CD8-positive, alpha-beta memory T cell (primary cell): Measurements from ENCODE around the gene ZBTB32. TPM values are rescaled to one million over a fixed set of nuclear protein-coding genes. Genes with fewer than 3 reads are reported as not detected.
A peak's percentile ranks its signal among the peaks of the same experiment; 100 is the strongest.
"Not testable (repeated sequence)": the region's sequence is repeated elsewhere in the genome, so short reads cannot be mapped to it uniquely, and the experiment has no call there.

Experiments
- CTCF ChIA-PET: fragments of 350-600 bp; sonication (Branson Sonifier 250); formaldehyde crosslinking; loops from one replicate; lab custom pipeline; 2021; ENCODE audit warnings: antibody characterized with exemption; lab: Charles Lee
- POLR2A ChIA-PET: fragments of 350-600 bp; sonication (Branson Sonifier 250); formaldehyde crosslinking; loops from one replicate; lab custom pipeline; 2021; ENCODE audit warnings: antibody characterized with exemption; lab: Charles Lee
- DNase-seq, 5 donors: peaks; one replicate each; pipeline versions ENCODE4 v3.0.0 to v3.0.0-alpha.2; 2020 to 2022; ENCODE audit warnings: mixed read lengths in 1 of 5
- H3K27ac ChIP-seq: one replicate; pipeline ENCODE4 v1.7.0; 2013; ENCODE audit warnings: low read depth, mild to moderate bottlenecking, low read length, moderate library complexity
- H3K27me3 ChIP-seq: 2 replicates; pipeline ENCODE4 v1.7.0; 2013; ENCODE audit warnings: low read length, mild to moderate bottlenecking; ENCODE audit not compliant: insufficient read depth, poor library complexity, severe bottlenecking
- H3K36me3 ChIP-seq: 2 replicates; pipeline ENCODE4 v1.7.0; 2013; ENCODE audit warnings: mild to moderate bottlenecking, low read length, moderate library complexity; ENCODE audit not compliant: insufficient read depth
- H3K4me1 ChIP-seq: 2 replicates; pipeline ENCODE4 v1.7.0; 2013; ENCODE audit warnings: mild to moderate bottlenecking, low read length, moderate library complexity; ENCODE audit not compliant: insufficient read depth
- H3K4me3 ChIP-seq: 2 replicates; pipeline ENCODE4 v1.7.0; 2013; ENCODE audit warnings: mild to moderate bottlenecking, low read length
- H3K9me3 ChIP-seq: 2 replicates; pipeline ENCODE4 v1.7.0; 2013; ENCODE audit warnings: mild to moderate bottlenecking, low read length
- H3K27ac Mint-ChIP-seq, 8 donors: one replicate each; pipeline ENCODE4 v1.8.0; 2020 to 2021; ENCODE audit warnings: mixed read lengths in 8 of 8, mild to moderate bottlenecking in 6 of 8, inconsistent platforms in 3 of 8, moderate library complexity in 3 of 8
- H3K27me3 Mint-ChIP-seq, 2 donors: one replicate each; pipeline ENCODE4 v1.8.0; 2020 to 2021; ENCODE audit warnings: mixed read lengths in 2 of 2, mild to moderate bottlenecking in 1 of 2, moderate library complexity in 1 of 2
- H3K36me3 Mint-ChIP-seq, 3 donors: one replicate each; pipeline ENCODE4 v1.8.0; 2020 to 2021; ENCODE audit warnings: mixed read lengths in 3 of 3, inconsistent platforms in 1 of 3, mild to moderate bottlenecking in 1 of 3
- H3K4me1 Mint-ChIP-seq, 3 donors: one replicate each; pipeline ENCODE4 v1.8.0; 2020 to 2021; ENCODE audit warnings: mixed read lengths in 3 of 3, inconsistent platforms in 1 of 3, mild to moderate bottlenecking in 1 of 3
- H3K4me3 Mint-ChIP-seq, 7 donors: one replicate each; pipeline ENCODE4 v1.8.0; 2020 to 2021; ENCODE audit warnings: mixed read lengths in 7 of 7, mild to moderate bottlenecking in 6 of 7, moderate library complexity in 4 of 7, inconsistent platforms in 2 of 7
- H3K9me3 Mint-ChIP-seq, 5 donors: one replicate each; pipeline ENCODE4 v1.8.0; 2020 to 2022; ENCODE audit warnings: mixed read lengths in 5 of 5, mild to moderate bottlenecking in 3 of 5, moderate library complexity in 2 of 5, inconsistent platforms in 1 of 5
- polyA plus RNA-seq: library from polyadenylated mRNA; unstranded; fragments of 300-500 nt; fragmentation: Illumina TruSeq; gene quantifications from one replicate; pipeline ENCODE4 v1.2.3, GENCODE V29; 2021
- total RNA-seq, 2 experiments: library from RNA; stranded (reverse); gene quantifications; one replicate each; pipeline ENCODE4 v1.2.3, GENCODE V29; 2021

The ZBTB32 gene
- total and polyA plus RNA-seq, 3 experiments from 2014 or later, result 0.77 to 225 (median 223) TPM

- Mint-ChIP-seq H3K4me3 (peak overlapping the region in 2 of 7 donors; percentile 40 to 62), H3K27ac (no peak overlapping the region), H3K27me3 (peaks cover 21 to 22% of the 10 kb centered on the region in 2 donors), H3K9me3 (peaks cover 0 to 2% (median 0%) of the 10 kb centered on the region in 5 donors), H3K36me3 (no peaks in the 10 kb centered on the region), H3K4me1 (peaks cover 6 to 10% (median 9%) of the 10 kb centered on the region in 3 donors)
- H3K9me3 ChIP-seq, result no peaks in the 10 kb centered on the region
- DNase-seq, result no peak
- H3K4me1 ChIP-seq, result no peaks in the 10 kb centered on the region
- H3K27me3 ChIP-seq, result peaks cover 6% of the 10 kb centered on the region
- POLR2A ChIA-PET, result no interaction called here
- no peak overlapping the region for H3K27ac ChIP-seq
- no peak overlapping the region for H3K4me3 ChIP-seq
- no peaks in the 10 kb centered on the region for H3K36me3 ChIP-seq
- CTCF ChIA-PET, result no interaction called here
Observed at GRCh38 chr19:35675589-35676140, 28.7 kb upstream of the ZBTB32 start.

GRCh38 chr19:35689836-35690235 lies 14.5 kb upstream of the ZBTB32 start:
- CTCF ChIA-PET, result no interaction called here
- Histone ChIP-seq H3K9me3 (no peaks in the 10 kb centered on the region), H3K27me3 (no peaks in the 10 kb centered on the region), H3K4me1 (no peaks in the 10 kb centered on the region), H3K27ac (no peak overlapping the region), H3K4me3 (no peak overlapping the region), H3K36me3 (no peaks in the 10 kb centered on the region)
- Mint-ChIP-seq H3K27me3 (peaks cover 3 to 4% of the 10 kb centered on the region in 2 donors), H3K9me3 (no peaks in the 10 kb centered on the region), H3K27ac (no peak overlapping the region), H3K4me3 (no peak overlapping the region), H3K36me3 (no peaks in the 10 kb centered on the region), H3K4me1 (no peaks in the 10 kb centered on the region)
- DNase-seq, result no peak
- POLR2A ChIA-PET, result no interaction called here

GRCh38 chr19:35691106-35691505 lies 13.3 kb upstream of the ZBTB32 start:
- H3K4me3 Mint-ChIP-seq, H3K27me3 Mint-ChIP-seq, POLR2A ChIA-PET, H3K27me3 ChIP-seq, H3K36me3 ChIP-seq, H3K9me3 ChIP-seq, H3K27ac Mint-ChIP-seq, H3K27ac ChIP-seq, DNase-seq, H3K9me3 Mint-ChIP-seq, H3K4me3 ChIP-seq, H3K4me1 Mint-ChIP-seq, H3K36me3 Mint-ChIP-seq, H3K4me1 ChIP-seq: not testable (repeated sequence)
- CTCF ChIA-PET, result interaction anchor here (0.7 kb wide), 1 partner anchor 135 kb away, joined by 4 read pairs; no protein-coding TSS in a partner anchor

GRCh38 chr19:35692010-35692409 lies 12.3 kb upstream of the ZBTB32 start:
- H3K27ac Mint-ChIP-seq, result no peak overlapping the region
- Histone ChIP-seq H3K36me3 (no peaks in the 10 kb centered on the region), H3K27ac (no peak overlapping the region), H3K4me3 (no peak overlapping the region), H3K9me3 (no peaks in the 10 kb centered on the region), H3K27me3 (no peaks in the 10 kb centered on the region), H3K4me1 (no peaks in the 10 kb centered on the region)
- CTCF ChIA-PET, result interaction anchor here (0.7 to 1.8 kb wide), 11 partner anchors 10 to 265 kb away, joined by 3 to 10 read pairs (median 4); partner anchors contain the start of gene LIN37
- POLR2A ChIA-PET, result no interaction called here
- DNase-seq, result no peak
- H3K4me3 Mint-ChIP-seq, result no peak overlapping the region
- peaks cover 1 to 3% of the 10 kb centered on the region in 2 donors for H3K27me3 Mint-ChIP-seq
- no peaks in the 10 kb centered on the region for H3K9me3 Mint-ChIP-seq
- no peaks in the 10 kb centered on the region for H3K36me3 Mint-ChIP-seq
- no peaks in the 10 kb centered on the region for H3K4me1 Mint-ChIP-seq

- POLR2A ChIA-PET, result no interaction called here
- CTCF ChIA-PET, result interaction anchor here (0.9 to 1.8 kb wide), 10 partner anchors 9 to 240 kb away, joined by 3 to 10 read pairs (median 4); partner anchors contain the start of gene LIN37
- Histone ChIP-seq H3K9me3 (no peaks in the 10 kb centered on the region), H3K36me3 (no peaks in the 10 kb centered on the region), H3K4me1 (no peaks in the 10 kb centered on the region), H3K4me3 (no peak overlapping the region), H3K27me3 (no peaks in the 10 kb centered on the region), H3K27ac (no peak overlapping the region)
- no peaks in the 10 kb centered on the region for H3K9me3 Mint-ChIP-seq
- H3K27ac Mint-ChIP-seq, result peak overlapping the region in 1 of 8 donors; percentile 54
- H3K4me3 Mint-ChIP-seq, result no peak overlapping the region
- H3K4me1 Mint-ChIP-seq, result no peaks in the 10 kb centered on the region
- no peaks in the 10 kb centered on the region for H3K36me3 Mint-ChIP-seq
- peaks cover under 1 to 1% of the 10 kb centered on the region in 2 donors for H3K27me3 Mint-ChIP-seq
- no peak for DNase-seq
Observed at GRCh38 chr19:35693422-35693821, 10.9 kb upstream of the ZBTB32 start.

GRCh38 chr19:35693835-35694599 lies 10.3 kb upstream of the ZBTB32 start:
- peaks cover 0 to 1% of the 10 kb centered on the region in 2 donors for H3K27me3 Mint-ChIP-seq

GRCh38 chr19:35695895-35696422 lies 8.4 kb upstream of the ZBTB32 start:
- Histone ChIP-seq H3K4me3 (no peak overlapping the region), H3K9me3 (no peaks in the 10 kb centered on the region), H3K4me1 (no peaks in the 10 kb centered on the region), H3K36me3 (no peaks in the 10 kb centered on the region), H3K27me3 (no peaks in the 10 kb centered on the region), H3K27ac (no peak overlapping the region)
- ChIA-PET CTCF (interaction anchor here (0.7 to 2.4 kb wide), 3 partner anchors 11 to 20 kb away, joined by 3 to 20 read pairs (median 6); no protein-coding TSS in a partner anchor), POLR2A (no interaction called here)
- no peak for DNase-seq
- H3K27ac Mint-ChIP-seq, result no peak overlapping the region
- no peaks in the 10 kb centered on the region for H3K36me3 Mint-ChIP-seq
- H3K27me3 Mint-ChIP-seq, result peaks cover 0 to 1% of the 10 kb centered on the region in 2 donors
- no peaks in the 10 kb centered on the region for H3K4me1 Mint-ChIP-seq
- no peak overlapping the region for H3K4me3 Mint-ChIP-seq
- no peaks in the 10 kb centered on the region for H3K9me3 Mint-ChIP-seq

More at GRCh38 chr19:35693835-35694599, 10.3 kb upstream of the ZBTB32 start:
- H3K4me1 ChIP-seq, result no peaks in the 10 kb centered on the region
- ChIA-PET POLR2A (no interaction called here), CTCF (interaction anchor here (0.9 to 2.4 kb wide), 14 partner anchors 11 to 255 kb away, joined by 3 to 20 read pairs (median 5); partner anchors contain the start of genes LIN37 and ZBTB32)
- no peaks in the 10 kb centered on the region for H3K27me3 ChIP-seq
- H3K9me3 Mint-ChIP-seq, result no peaks in the 10 kb centered on the region
- H3K4me1 Mint-ChIP-seq, result no peaks in the 10 kb centered on the region
- no peak overlapping the region for H3K4me3 ChIP-seq
- H3K4me3 Mint-ChIP-seq, result no peak overlapping the region
- no peak overlapping the region for H3K27ac ChIP-seq
- no peaks in the 10 kb centered on the region for H3K36me3 Mint-ChIP-seq
- no peaks in the 10 kb centered on the region for H3K9me3 ChIP-seq
- H3K36me3 ChIP-seq, result no peaks in the 10 kb centered on the region
- DNase-seq, result peak; percentile 81 to 92 (median 84)
- H3K27ac Mint-ChIP-seq, result peak overlapping the region in 2 of 8 donors; percentile 23 to 51

GRCh38 chr19:35696835-35697234 lies 7.5 kb upstream of the ZBTB32 start:
- Mint-ChIP-seq H3K27me3 (peaks cover 0 to 1% of the 10 kb centered on the region in 2 donors), H3K27ac (no peak overlapping the region), H3K36me3 (no peaks in the 10 kb centered on the region), H3K9me3 (no peaks in the 10 kb centered on the region), H3K4me1 (no peaks in the 10 kb centered on the region), H3K4me3 (no peak overlapping the region)
- Histone ChIP-seq H3K4me3 (no peak overlapping the region), H3K9me3 (no peaks in the 10 kb centered on the region), H3K27me3 (no peaks in the 10 kb centered on the region), H3K36me3 (no peaks in the 10 kb centered on the region), H3K4me1 (no peaks in the 10 kb centered on the region), H3K27ac (no peak overlapping the region)
- ChIA-PET POLR2A (no interaction called here), CTCF (interaction anchor here (0.7 kb wide), 1 partner anchor 19 kb away, joined by 3 read pairs; no protein-coding TSS in a partner anchor)
- no peak for DNase-seq
